Subcutaneous adipose tissue (tissue), 4 donors: ENCODE data around the gene WDR45B. TPM values are rescaled to one million over a fixed set of nuclear protein-coding genes. Genes with fewer than 3 reads are reported as not detected.

Source experiments
- CTCF ChIP-seq: fragments of 450-650 bp; IDR thresholded peaks from one replicate; pipeline ENCODE4 v1.5.1; 2016; ENCODE audit warnings: low read depth, mild to moderate bottlenecking, control low read depth, antibody characterized with exemption, moderate library complexity
- total RNA-seq, 4 donors: library from RNA; depleted of rRNA; stranded (reverse); fragments of >200 nt; gene quantifications; one replicate each; pipeline ENCODE4 v1.1.0, GENCODE V29; 2016

WDR45B gene
- total RNA-seq, 4 donors from 2014 or later = 60.6 to 74.8 (median 63.1) TPM

- TF ChIP-seq CTCF = no peak
These were observed 57.2 kb downstream of the WDR45B start for GRCh38 chr17:82590881-82591539.

GRCh38 chr17:82590216-82590615, 58.0 kb downstream of the WDR45B start:
- no peak for TF ChIP-seq CTCF

- no peak for TF ChIP-seq CTCF
These were observed 58.4 kb downstream of the WDR45B start for GRCh38 chr17:82589851-82590180.

GRCh38 chr17:82588266-82589175, 59.7 kb downstream of the WDR45B start:
- no peak for TF ChIP-seq CTCF

GRCh38 chr17:82587234-82588086, 60.8 kb downstream of the WDR45B start:
- no peak for TF ChIP-seq CTCF

- no peak for TF ChIP-seq CTCF
These were observed 61.5 kb downstream of the WDR45B start for GRCh38 chr17:82586576-82587233.
